ENCODE measurements around the gene IGFALS.

The IGFALS gene

DNA sequence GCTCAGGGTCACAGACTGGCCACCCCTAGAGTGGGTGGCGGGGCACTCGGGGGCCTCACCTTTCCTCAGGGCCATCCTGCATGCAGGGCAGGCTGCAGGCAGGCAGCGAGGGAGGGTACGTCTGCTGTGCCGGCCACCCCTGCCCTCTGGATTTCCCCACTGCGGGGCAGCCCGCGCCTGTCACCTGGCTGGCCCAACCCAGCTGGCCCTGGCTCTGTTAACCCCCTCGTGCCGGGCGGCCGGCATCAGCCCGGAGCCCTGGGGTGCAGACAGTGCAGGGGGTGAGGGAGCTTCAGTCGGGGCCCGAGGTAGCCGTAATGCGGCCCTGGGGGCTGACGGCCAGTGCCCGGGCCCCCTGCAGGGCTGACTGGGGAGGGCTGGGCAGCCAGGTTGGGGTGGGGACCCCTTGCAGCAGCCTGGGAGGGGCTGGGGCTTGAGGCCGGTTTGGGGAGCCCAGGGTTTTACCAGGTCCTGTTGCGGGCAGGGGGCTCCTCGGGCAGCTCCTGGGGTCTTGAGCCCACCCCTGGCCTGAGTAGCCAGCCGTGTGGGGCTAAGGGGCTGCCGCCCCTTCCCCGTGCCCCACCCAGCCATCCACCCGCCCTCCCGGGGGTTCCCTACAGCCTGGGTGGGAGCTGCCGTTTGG is at the start of gene IGFALS:
TSS of gene IGFALS (minus strand) at position 128 of the 643 bp plus-strand sequence. CDS start at position 75, 53 bp downstream.
- DNase-seq: no peak

DNA sequence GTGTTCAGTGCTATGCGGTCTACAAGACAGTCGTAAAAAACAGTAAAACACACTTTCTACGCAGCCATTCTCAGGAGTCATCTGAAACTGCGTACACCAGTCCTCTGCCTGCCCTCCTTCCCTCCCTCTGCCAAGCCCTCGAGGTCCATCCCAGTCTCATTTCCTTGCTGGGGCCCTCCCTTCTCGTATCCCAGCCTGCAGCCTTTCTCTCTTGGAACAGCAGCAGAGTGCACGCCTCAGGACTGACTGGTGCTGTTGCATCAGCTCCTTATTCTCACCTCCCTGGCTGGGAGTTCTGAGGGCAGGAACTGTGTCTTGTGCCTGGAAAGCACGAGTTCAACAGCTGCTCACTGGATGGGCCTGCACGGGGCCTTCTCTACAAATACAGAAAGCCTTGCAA is 46.0 kb upstream of the IGFALS start:
- DNase-seq: no peak

DNA sequence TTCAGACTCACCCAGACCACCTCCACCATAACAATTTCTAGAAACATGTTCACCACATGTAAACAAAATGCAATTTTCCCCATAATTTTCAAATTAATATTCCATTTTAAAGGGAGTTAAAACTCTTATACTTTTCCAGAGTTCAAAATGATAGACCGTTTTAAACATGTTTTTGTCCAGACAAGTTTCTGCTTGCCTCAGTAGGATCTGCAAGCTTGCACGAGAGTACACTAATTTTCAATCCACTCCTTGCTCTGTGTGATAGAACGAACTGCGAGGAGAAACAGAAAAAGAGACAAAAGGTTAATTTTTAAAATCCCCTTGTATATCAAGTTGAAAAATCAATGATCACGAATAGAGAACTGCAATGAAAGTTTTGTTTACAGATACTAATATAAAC is 40.6 kb upstream of the IGFALS start:
- DNase-seq: no peak

DNA sequence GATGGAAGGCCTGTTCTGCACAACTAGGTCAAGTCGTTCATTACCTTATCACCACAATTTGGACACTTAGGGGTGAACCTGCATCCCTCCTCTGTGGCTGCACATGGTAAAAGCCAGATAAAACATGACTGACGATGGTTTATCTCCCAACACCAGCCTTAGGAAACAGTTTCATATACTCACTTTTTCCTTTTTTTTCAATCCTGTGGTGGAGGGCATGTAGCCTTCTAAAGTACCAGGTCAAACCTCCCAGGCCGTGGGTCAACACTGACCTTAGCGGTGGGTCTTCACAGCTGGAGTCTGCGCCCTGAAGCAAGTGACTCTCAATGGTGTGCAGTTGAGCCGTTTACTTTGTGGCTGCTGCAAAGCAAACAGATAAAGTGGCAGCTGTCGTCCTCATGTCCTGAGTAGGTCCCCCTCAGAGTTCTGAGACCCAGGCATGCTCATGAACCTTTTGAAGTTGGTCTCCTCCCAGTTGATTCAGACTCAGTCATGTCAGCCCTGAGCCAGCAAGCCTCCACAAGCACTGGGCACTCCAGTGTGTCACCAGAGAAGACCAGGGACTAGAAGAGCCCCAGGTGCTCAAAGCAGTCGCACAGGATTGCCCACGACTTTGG is 39.4 kb upstream of the IGFALS start:
- DNase-seq: no peak

DNA sequence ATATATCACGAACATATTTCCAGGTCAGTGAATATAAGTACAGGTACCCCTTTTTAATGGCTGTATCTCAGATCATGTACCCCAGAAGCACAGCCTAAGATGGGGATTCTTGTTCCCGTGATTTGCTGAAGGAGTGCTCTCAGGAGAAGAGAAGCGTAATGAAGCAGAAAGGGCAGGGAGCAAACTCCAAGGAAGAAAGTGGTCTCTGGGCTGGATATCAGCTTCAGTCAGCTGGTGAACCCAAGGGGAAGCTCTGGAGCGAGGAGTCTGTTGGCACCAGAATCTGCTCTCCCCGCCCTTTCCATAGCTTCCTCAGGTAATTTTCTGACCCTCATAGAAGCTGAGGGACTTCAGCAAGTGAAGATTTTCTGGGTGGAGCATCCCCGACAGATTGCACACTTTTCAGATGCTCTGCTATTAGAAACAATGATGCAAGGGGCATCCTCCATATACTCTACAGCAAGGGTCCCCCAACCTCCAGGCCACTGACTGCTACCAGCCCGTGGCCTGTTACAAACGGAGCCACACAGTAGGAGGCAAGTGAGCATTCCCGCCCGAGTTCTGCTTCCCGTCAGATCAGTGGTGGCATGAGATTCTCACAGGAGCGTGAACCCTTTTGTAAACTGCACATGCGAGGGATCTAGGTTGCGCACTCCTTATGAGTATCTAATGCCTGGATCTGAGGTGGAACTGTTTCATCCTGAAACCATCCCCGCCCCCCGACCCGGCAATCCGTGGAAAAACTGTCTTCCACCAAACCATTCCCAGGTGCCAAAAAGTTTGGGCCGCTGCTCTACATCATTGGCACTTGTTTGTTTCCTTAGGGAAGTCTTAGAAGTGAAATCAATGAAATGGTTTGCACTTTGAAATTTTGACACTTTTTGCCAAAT is 37.9 kb upstream of the IGFALS start:
- no peak for DNase-seq

DNA sequence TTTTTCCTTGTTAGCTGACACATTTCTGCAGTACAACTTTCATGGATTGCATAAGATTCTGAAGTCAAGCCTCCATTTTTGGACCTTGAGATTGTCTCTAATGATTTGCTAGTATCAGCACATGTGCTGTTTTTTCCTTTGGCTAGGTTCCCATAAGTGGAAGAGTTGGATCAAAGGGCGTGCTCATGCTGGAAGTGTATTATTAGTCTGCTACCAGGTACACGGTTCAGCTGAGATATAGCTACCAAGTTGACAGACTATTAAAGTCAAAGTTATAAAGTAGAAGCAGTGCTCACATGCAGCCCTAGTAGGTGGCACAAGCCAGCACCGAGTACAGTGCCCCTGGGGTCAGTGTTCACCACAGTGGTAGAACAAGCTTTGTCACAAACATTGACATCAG is 36.7 kb upstream of the IGFALS start:
- DNase-seq: no peak

DNA sequence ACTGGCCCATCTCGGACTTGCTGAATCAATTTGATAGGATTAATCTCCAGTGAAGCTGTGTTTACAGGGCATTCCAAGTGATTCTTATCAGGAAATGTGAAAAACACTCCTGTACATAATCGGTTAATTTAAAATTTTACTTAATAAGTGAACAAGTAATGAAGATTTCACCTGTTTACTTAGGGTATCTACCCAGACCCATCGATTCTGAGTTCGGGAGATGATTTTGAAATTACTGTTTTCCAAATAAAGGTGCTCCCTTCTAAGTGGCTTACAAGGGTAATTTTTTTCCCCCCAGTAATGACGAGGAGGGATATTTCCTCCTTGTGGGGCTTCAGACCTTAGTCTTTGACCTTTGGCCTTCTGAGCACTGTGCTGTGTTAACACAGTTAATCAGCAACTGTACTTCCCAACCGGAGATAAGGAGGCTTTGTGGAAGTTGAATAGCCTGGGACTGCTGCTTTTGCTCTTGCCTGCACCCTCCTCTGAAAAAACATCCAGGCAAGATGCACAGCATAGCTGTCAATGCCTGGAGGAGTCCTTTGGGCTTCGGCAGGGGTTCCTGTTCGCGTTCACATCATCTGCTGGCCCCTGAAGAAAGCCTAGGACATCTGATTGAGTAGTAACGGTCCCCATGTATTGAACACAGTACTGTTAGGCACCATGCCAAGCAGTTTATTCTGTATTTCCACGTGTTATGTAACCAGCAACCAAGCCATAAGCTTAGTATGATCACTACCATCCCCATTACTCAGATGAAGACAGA is 35.3 kb upstream of the IGFALS start:
- DNase-seq: no peak

DNA sequence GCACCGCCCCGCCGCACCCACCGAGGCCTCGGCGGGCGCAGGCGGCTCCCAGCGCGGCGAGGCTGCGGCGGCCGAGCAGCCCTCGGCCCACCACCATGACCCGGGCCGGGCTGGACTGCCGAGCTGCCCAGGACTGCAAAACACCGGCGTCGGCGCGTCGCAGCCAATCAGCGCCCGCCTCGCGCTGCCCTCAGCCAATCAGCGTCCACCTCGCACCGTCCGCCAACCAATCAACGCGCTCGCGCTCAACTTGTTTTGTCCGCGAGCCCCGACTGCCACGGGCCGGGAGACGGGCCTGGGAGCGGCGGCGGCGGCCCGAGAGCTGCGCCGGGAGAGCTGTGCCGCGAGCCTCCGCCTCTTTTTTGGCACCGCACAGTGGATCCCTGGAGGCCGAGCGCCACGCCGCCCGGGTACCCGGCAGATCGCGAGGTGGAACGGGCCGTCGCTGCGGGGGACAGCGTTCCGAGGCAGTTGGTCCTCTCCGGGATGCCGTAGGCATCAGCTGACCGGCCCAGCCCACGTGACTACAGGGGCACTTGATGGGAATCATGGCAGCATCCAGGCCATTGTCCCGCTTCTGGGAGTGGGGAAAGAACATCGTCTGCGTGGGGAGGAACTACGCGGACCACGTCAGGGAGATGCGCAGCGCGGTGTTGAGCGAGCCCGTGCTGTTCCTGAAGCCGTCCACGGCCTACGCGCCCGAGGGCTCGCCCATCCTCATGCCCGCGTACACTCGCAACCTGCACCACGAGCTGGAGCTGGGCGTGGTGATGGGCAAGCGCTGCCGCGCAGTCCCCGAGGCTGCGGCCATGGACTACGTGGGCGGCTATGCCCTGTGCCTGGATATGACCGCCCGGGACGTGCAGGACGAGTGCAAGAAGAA is 33.4 kb upstream of the IGFALS start, which contains the start of the genes FAHD1 and HAGH:
TSS of gene FAHD1 (plus strand) at position 516 of the 883 bp plus-strand sequence. CDS start at position 549, 33 bp downstream.
TSS of gene HAGH (minus strand) at position 135 of the 883 bp plus-strand sequence. CDS start at position 97, 38 bp downstream.
- peak; percentile 90 to 98 for DNase-seq

DNA sequence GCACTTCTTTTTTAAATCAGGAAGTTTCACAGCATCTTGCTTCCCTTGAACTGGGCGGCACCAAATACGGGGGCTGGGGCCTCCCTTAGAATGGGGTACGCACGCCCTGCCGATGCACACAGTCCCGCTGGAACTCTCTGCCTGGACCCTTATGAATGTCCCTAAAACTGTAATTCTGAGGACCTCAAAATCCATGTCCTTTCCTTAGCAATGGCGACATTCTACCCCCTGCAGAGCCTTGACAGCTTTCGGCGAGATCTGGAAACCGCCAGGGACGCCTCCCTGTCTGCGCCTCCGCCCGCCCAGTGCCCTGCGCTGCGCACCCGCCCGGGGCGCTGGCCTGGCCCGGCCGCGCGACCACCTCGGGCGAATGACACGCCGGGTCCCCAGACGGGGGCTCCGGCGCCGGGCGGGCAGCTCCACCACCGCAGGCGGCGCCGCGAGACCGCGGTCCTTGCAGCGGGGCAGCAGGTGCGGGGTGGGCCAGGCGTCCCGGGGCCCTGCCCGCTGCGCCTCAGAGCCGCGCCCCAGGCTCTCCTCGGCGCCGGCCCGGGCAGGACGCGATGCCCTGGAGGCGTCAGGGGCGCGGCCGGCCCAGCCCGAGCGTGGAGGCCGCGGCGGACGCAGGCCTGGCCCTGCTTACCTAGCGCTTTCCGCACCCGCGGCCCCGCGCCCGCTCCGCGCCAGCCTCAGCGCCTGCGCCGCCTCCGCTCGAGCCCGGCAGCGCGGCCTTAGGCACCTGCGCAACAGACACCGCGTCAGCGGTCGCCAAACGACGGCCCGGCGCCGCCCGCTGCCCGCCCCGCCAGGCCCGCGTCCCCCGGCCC is 32.6 kb upstream of the IGFALS start:
- peak in 1 of 2 donors; percentile 35 for DNase-seq

DNA sequence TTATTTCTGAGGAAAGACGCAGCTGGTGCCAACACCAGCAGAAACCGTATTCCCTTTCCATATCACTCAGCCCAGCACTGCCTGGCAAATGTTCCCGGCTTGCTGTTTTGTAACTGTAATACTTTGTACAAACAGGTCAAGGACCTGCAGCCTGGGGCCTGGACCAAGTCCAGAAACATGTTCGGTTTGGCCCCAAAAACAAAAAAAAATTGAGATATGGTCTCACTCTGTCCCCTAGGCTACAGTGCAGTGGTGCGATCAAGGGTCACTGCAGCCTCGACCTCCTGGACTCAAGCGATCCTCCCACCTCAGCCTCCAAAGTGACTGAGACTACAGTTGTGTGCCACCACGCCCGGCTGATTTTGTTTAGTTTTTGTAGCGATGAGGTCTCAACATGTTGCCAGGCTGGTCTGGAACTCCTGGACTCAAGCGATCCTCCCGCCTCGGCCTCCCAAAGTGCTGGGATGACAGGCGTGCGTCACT is 31.9 kb upstream of the IGFALS start:
- DNase-seq: no peak

DNA sequence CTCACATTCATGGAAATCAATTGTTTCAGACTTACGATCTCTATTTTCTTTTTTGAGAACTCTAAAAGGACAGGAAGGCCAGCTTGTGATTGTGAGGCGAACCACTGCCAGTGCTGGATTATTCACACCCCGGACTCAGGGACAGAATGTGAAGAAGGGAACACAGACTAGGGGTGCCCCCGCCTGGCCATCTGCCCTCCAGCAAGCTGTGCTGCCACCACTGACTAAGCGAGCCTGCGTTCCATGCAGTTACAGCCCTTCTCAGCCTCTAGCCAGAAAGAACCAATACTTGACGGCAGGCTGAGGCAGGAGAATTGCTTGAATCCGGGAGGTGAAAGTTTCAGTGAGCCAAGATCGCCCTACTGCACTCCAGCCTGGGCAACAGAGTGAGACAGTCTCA is 30.3 kb upstream of the IGFALS start:
- DNase-seq: peak in 1 of 2 donors; percentile 8

DNA sequence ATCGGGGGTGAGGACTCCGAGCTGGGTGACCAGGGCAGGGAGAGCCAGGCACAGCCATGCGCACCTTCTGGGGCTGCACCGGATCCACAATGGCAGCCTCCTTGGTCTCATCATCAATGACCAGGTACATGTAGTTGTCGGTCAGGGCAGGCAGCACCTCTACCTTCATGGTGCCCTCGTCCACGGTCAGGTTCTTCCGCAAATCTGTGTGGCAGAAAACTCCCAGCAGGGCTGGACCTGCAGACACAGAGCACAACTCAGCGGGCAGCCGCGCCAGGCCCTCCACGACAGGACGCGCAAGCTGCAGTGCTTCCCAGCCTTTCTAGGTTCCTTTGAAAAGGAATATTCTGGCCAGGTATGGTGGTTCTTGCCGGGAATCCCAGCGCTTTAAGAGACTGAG is 29.3 kb upstream of the IGFALS start:
- no peak for DNase-seq

DNA sequence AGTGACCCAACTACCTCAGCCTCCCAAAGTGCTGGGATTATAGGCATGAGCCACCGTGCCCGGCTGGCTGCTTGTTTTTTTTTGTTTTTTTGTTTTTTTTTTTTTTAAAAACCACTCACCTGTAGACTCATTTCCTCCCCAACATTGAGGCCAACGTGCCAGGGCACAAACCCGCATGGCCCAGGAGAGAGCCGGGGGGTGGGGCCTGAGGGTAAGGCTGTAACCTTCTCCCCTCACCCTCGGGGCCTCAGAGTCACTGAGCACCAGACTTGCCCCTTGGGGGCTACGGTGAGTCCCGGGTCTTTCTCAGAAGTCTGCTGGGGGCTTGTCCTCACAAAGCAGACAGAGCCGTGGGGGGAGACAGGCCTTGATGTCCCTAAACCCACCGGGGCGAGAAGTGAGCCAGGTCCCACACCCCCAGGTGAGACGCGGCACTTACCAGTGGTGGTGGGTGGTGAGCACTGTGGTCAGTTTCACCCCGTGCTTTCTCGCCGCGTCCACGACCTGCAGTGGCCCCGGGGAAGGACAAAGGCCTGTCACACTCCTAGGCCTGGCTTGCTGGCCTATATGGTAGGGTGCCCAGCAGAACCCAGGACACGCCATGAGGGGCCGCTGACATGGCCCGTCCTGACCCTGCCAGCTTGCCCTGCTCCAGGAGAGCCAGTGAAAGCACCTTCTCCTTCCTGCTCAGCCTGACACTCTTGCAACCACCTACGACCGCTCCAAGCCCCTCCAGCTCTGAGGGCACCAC is 28.5 kb upstream of the IGFALS start:
- DNase-seq: no peak

DNA sequence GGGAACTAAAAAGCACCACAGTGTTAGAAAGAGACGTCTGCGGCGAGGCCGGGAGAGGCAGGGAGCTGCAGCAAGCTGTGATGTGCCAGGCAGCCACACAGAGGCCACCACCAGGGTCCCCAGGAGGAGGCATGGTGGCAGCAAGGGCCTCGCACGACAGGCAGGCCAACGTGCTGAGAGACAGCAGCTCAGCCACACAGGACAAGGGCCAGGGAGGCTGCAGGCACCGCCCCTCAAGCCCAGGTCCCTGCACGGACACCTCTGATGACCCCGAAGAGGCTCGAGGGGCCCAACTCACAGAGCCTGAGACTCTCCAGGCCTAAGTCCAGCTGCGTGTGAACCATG is 27.4 kb upstream of the IGFALS start:
- DNase-seq: no peak

DNA sequence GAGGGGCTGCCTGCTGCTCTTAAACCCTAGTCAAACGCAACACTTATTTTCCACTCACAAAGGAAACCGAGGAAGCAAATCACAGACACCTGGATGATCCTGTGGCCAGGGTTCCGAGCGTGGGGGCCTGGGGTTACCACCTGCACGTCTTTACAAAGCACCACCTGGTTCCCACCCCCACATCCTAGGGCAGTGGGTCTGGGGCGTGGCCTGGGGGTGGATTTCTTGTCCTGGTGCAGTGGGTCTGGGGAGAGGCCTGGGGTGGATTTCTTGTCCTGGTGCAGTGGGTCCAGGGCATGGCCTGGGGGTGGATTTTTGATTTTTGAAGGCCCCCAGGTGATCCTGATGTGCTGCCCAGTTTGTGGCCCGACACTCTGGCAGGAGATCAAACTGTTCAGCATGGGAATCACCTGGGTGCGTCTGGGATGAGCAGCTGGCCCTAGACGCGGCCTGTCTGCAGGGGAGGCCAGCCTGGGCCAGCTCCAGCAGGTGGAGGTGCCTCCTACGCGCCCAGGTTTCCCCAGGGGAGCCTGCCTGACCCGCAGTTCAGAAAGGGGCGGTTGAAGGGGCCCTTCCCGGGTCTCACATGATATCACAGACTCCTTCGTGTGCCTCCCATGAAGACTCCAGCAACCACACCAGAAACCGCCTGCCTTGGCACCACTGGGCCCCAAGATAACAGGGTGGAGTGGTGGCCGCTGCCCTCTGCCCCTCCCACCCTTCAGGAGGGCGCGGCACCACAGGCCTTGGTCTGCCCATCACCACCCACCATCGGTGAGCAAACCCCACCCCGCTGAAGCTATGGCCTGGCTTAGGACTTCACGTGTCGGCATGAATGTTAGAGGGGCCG is 26.8 kb upstream of the IGFALS start:
- DNase-seq: no peak

DNA sequence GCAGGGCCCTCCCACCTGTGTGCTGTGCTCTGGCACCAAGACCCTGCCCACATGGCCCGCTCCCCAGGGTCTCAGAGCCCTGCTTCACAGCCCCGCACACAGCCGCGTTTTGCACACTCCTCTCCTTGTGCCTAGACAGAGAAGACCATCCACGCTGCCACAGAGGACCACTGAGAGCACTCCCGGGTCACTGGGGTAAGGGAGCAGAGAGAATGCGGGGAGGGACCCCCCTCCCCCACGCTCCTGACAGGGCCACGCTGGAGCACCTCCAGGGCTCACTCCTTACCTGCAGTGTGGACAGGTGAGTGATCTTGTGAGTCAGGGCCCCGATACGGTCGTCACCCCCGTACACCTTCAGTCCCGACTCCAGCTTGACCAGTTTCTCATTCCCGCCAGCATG is 26.1 kb upstream of the IGFALS start:
- no peak for DNase-seq

DNA sequence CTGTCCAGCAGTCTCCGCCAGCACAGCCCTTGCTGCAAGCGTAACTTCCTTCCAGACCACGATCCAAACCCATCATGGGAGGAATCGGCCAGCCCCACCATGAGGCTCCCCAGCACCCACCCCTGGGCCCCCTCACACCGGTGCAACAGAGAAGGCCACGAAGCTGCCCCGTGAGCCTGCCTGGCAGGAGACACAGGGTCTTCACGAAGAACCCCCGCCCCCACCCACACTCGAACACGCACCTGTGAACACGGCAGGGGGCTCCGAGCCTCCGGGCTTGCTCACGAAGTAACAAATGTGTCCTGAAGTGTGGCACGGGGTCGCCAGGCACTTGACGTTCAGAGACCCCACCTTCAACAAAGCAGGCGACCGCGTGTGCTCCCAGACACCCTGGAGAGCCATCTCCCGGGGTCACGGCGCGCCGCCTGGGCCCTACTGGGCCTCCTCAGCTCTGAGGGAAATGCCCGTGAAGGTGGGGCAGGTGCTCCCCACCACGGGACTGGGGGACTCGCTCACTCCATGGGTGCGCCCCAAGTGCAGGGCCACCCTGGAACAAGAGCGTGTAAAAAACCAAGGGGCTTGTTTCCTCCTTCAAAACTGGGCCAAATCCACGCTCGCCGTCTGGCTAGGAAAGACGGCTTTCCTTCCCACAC is 25.5 kb upstream of the IGFALS start:
- DNase-seq: no peak

DNA sequence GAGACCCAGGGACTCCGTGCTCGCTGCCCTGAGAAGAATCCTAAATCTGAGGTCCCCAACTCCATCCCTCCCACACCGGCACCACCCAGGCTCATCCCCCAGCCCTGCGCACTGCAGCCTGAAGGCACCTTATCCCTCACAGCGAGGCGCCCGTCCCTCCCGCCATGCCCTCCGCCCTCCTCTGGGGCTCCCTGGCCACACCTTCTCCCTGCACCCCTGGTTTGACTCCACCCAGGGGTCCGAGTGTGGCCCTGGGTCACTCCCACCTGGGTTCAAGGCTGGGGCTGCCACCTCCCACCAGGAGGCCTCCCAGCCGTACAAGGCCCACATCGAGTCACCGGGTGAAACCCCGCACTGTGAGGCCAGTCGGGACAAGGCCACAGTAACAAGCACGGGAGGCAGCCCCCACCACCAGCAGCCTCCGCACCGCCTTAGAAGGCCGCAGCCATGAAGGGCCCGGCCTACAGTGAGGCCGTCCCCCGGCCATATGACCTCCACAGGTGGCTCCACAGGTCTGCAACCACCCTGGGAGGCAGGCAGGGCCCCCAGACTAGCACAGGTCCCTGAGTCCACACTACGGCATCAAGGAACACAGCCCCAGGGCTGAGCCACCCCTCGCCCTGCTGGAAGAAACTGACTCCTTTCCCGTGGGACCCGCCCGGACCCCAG is 24.8 kb upstream of the IGFALS start:
- DNase-seq: no peak

All from bone marrow (tissue), 2 donors.